ENCODE results near the gene HACD4. TPM values are rescaled to one million over a fixed set of nuclear protein-coding genes. Genes with fewer than 3 reads are reported as not detected.
"Not testable (repeated sequence)": the region's sequence is repeated elsewhere in the genome, so short reads cannot be mapped to it uniquely, and the experiment has no call there.

Gene HACD4
- total and polyA plus RNA-seq, 9 donors = 2.6 to 5.2 (median 3.7) TPM

GRCh38 chr9:20981486-20981885 is 50.0 kb downstream of the HACD4 start:
- Histone ChIP-seq H3K36me3 (no peaks in the 10 kb centered on the region), H3K4me3 (no peak overlapping the region), H3K9me3 (no peaks in the 10 kb centered on the region), H3K4me1 (ENCODE audit: insufficient read depth) (peaks cover 8% of the 10 kb centered on the region), H3K27me3 (no peaks in the 10 kb centered on the region), H3K27ac (peak overlapping the region in 1 of 2 donors; percentile 31)
- TF ChIP-seq EP300 (IDR thresholded peaks at IDR 0.05) (no peak), POLR2A (IDR thresholded peaks at IDR 0.05) (no peak)
- TF ChIP-seq, protein P1, sequence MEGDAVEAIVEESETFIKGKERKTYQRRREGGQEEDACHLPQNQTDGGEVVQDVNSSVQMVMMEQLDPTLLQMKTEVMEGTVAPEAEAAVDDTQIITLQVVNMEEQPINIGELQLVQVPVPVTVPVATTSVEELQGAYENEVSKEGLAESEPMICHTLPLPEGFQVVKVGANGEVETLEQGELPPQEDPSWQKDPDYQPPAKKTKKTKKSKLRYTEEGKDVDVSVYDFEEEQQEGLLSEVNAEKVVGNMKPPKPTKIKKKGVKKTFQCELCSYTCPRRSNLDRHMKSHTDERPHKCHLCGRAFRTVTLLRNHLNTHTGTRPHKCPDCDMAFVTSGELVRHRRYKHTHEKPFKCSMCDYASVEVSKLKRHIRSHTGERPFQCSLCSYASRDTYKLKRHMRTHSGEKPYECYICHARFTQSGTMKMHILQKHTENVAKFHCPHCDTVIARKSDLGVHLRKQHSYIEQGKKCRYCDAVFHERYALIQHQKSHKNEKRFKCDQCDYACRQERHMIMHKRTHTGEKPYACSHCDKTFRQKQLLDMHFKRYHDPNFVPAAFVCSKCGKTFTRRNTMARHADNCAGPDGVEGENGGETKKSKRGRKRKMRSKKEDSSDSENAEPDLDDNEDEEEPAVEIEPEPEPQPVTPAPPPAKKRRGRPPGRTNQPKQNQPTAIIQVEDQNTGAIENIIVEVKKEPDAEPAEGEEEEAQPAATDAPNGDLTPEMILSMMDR (IDR thresholded peaks at IDR 0.05) = no peak
- peak in 1 of 5 donors; percentile 16 for DNase-seq
- WGBS, 3 donors = 0 to 10% (median 3%) methylated on average over 2 of the region's 2 CpGs
- intact Hi-C loops (cut with DNase I) = no loop called here

GRCh38 chr9:20980832-20981455 is 50.5 kb downstream of the HACD4 start:
- Histone ChIP-seq H3K4me1 (ENCODE audit: insufficient read depth) (peaks cover 8% of the 10 kb centered on the region), H3K36me3 (no peaks in the 10 kb centered on the region)
- intact Hi-C loops (cut with DNase I) = no loop called here

GRCh38 chr9:20978249-20978648 is 53.2 kb downstream of the HACD4 start:
- TF ChIP-seq EP300 (IDR thresholded peaks at IDR 0.05) (no peak), POLR2A (IDR thresholded peaks at IDR 0.05) (no peak)
- 94 to 99% (median 96%) methylated on average over 2 of the region's 2 CpGs for WGBS, 3 donors
- H3K4me1 ChIP-seq (ENCODE audit: insufficient read depth) = peaks cover 5% of the 10 kb centered on the region
- no peak overlapping the region for H3K27ac ChIP-seq
- intact Hi-C loops (cut with DNase I) = no loop called here
- H3K4me3 ChIP-seq = no peak overlapping the region
- no peak for DNase-seq
- H3K9me3 ChIP-seq = no peaks in the 10 kb centered on the region
- no peaks in the 10 kb centered on the region for H3K27me3 ChIP-seq
- no peaks in the 10 kb centered on the region for H3K36me3 ChIP-seq

More at GRCh38 chr9:20980832-20981455, 50.5 kb downstream of the HACD4 start:
- Histone ChIP-seq H3K4me3 (no peak overlapping the region), H3K27me3 (no peaks in the 10 kb centered on the region), H3K27ac (peak overlapping the region in 1 of 2 donors; percentile 32), H3K9me3 (no peaks in the 10 kb centered on the region)
- 5 to 13% (median 7%) methylated on average over 3 of the region's 3 CpGs for WGBS, 3 donors
- DNase-seq = peak in 1 of 5 donors; percentile 20
- TF ChIP-seq, protein P1 (IDR thresholded peaks at IDR 0.05) = no peak

- intact Hi-C loops (cut with DNase I); H3K9me3 ChIP-seq; H3K4me1 ChIP-seq (ENCODE audit: insufficient read depth); H3K36me3 ChIP-seq; H3K27ac ChIP-seq; H3K27me3 ChIP-seq; H3K4me3 ChIP-seq; DNase-seq: not testable (repeated sequence)
- WGBS, 3 donors = 77 to 87% (median 83%) methylated on average over 2 of the region's 2 CpGs
Measured at GRCh38 chr9:20974191-20974938, 57.1 kb downstream of the HACD4 start.

- 85 to 93% (median 88%) methylated on average over 2 of the region's 2 CpGs for WGBS, 3 donors
- intact Hi-C loops (cut with DNase I); H3K4me1 ChIP-seq (ENCODE audit: insufficient read depth); H3K9me3 ChIP-seq; DNase-seq; H3K4me3 ChIP-seq; H3K36me3 ChIP-seq; H3K27me3 ChIP-seq; H3K27ac ChIP-seq: not testable (repeated sequence)
Measured at GRCh38 chr9:20973246-20973947, 58.0 kb downstream of the HACD4 start.

All from ovary (tissue), 9 donors.